Measurements from ENCODE around the gene CARD10.

- no peak for TF ChIP-seq CTCF (IDR thresholded peaks at IDR 0.05; ENCODE audit: poor library complexity, severe bottlenecking)
- TF ChIP-seq POLR2AphosphoS5 (IDR thresholded peaks at IDR 0.05), result no peak
- TF ChIP-seq EZH2 (IDR thresholded peaks at IDR 0.05; ENCODE audit: borderline replicate concordance, insufficient read depth, low read length, poor library complexity, severe bottlenecking), result no peak
- TF ChIP-seq EP300 (conservative IDR thresholded peaks at IDR 0.05; ENCODE audit: poor library complexity, severe bottlenecking), result no peak
- TF ChIP-seq RAD21 (conservative IDR thresholded peaks at IDR 0.05), result no peak
Observed at GRCh38 chr22:37558815-37559214, 39.6 kb upstream of the CARD10 start.
